ENCODE results near the gene HIF1A. TPM values are rescaled to one million over a fixed set of nuclear protein-coding genes. Genes with fewer than 3 reads are reported as not detected.

The HIF1A gene
- total and polyA plus RNA-seq, 2 donors (not counting 3 experiments of a cell fraction or from before 2014, with no cell fraction given), result 58.3 to 179 TPM

DNA sequence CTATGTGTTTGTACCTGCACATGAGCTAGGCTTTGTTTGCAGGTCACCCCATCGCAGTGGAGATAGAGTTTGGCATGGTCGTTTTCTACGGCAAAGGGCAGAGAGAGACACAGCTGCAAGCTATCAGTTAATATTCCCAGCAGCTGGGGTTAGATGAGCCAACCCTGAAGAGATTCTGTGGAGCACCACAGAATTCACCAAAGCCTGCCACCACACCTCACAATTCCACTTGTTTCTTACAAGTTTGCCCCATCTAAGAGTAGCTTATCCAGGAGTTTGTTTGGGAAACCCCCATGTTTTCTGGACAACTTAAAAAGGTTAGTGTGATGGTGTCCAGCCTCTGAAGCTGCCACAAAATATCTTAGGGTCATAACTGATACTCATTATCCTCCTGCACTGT lies 20.0 kb upstream of the HIF1A start:
- Histone ChIP-seq H3K27me3 (ENCODE audit: control insufficient read depth in 2 of 2, insufficient read depth in 2 of 2, low read length in 2 of 2) (no peaks in the 10 kb centered on the region), H3K9me1 (replicated peaks; ENCODE audit: control insufficient read depth, extremely low read depth, insufficient read depth, low read length) (no peaks in the 10 kb centered on the region), H3K4me1 (ENCODE audit: control insufficient read depth, extremely low read depth, insufficient read depth, low read length) (peaks cover 29% of the 10 kb centered on the region), H3K79me2 (ENCODE audit: control insufficient read depth, insufficient read depth, low read length) (no peaks in the 10 kb centered on the region), H3K27ac (ENCODE audit: insufficient read depth, low read depth, low read length) (no peak overlapping the region), H3K4me3 (replicated peaks in 1 of 3; ENCODE audit: insufficient read depth in 1 of 3, low read depth in 1 of 3, low read length in 3 of 3) (no peak overlapping the region), H3K9me3 (replicated peaks; ENCODE audit: control insufficient read depth, insufficient read depth, low read length) (no peaks in the 10 kb centered on the region), H3K36me3 (ENCODE audit: control insufficient read depth in 2 of 2, extremely low read depth in 1 of 2, insufficient read depth in 2 of 2, low read length in 2 of 2) (no peaks in the 10 kb centered on the region), H3K9ac (replicated peaks; ENCODE audit: extremely low read depth, insufficient read depth, low read length) (no peak overlapping the region), H3K4me2 (ENCODE audit: insufficient read depth, low read length) (no peak overlapping the region), H2AFZ (ENCODE audit: low read depth, low read length) (no peak overlapping the region), H4K20me1 (replicated peaks; ENCODE audit: control insufficient read depth, extremely low read depth, insufficient read depth, low read length) (no peaks in the 10 kb centered on the region)
- TF ChIP-seq FOS (IDR thresholded peaks at IDR 0.05; ENCODE audit: borderline replicate concordance, insufficient read depth, low read length) (no peak), MYC (IDR thresholded peaks at IDR 0.05; ENCODE audit: low read depth, low read length) (no peak), EZH2 (IDR thresholded peaks at IDR 0.05; ENCODE audit: borderline replicate concordance, low read depth, low read length, severe bottlenecking) (no peak), JUN (IDR thresholded peaks at IDR 0.05; ENCODE audit: borderline replicate concordance, insufficient read depth, insufficient read length, low read depth) (no peak), POLR2A (IDR thresholded peaks at IDR 0.05; ENCODE audit: low read depth, low read length) (no peak), GATA2 (IDR thresholded peaks at IDR 0.05; ENCODE audit: insufficient read depth, insufficient read length, low read depth, low read length) (no peak), POLR2AphosphoS5 (IDR thresholded peaks at IDR 0.05; ENCODE audit: insufficient read depth, low read depth, low read length) (no peak)
- TF ChIP-seq, protein P1, sequence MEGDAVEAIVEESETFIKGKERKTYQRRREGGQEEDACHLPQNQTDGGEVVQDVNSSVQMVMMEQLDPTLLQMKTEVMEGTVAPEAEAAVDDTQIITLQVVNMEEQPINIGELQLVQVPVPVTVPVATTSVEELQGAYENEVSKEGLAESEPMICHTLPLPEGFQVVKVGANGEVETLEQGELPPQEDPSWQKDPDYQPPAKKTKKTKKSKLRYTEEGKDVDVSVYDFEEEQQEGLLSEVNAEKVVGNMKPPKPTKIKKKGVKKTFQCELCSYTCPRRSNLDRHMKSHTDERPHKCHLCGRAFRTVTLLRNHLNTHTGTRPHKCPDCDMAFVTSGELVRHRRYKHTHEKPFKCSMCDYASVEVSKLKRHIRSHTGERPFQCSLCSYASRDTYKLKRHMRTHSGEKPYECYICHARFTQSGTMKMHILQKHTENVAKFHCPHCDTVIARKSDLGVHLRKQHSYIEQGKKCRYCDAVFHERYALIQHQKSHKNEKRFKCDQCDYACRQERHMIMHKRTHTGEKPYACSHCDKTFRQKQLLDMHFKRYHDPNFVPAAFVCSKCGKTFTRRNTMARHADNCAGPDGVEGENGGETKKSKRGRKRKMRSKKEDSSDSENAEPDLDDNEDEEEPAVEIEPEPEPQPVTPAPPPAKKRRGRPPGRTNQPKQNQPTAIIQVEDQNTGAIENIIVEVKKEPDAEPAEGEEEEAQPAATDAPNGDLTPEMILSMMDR (IDR thresholded peaks at IDR 0.05; ENCODE audit: extremely low read depth in 1 of 2, insufficient read depth in 1 of 2, low read depth in 1 of 2, low read length in 2 of 2), result no peak
- TF ChIP-seq, protein P2, sequence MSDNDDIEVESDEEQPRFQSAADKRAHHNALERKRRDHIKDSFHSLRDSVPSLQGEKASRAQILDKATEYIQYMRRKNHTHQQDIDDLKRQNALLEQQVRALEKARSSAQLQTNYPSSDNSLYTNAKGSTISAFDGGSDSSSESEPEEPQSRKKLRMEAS (IDR thresholded peaks at IDR 0.05; ENCODE audit: insufficient read depth, insufficient read length), result no peak
- dilution Hi-C loops (cut with MboI; ENCODE audit: extremely low pct_ligation_motif_present, low sequenced_read_pairs) (no loop called here), intact Hi-C loops (cut with micrococcal nuclease) (no loop called here)
- ChIA-PET CTCF (interaction anchor here (0.8 kb wide), 1 partner anchor 65 kb away, joined by 3 read pairs; no protein-coding TSS in a partner anchor), POLR2A (no interaction called here)
- DNase-seq (ENCODE audit: low read depth, low spot score), result no peak
- BruUV-seq (replicated peaks), result no TSS peak
- no peak for FAIRE-seq
